Activated T-cell treated with anti-CD3 and anti-CD28 coated beads, Interleukin-2, amount 50 U/mL, for 24 hours (primary cell): ENCODE data around the gene FAM114A1.
A peak's percentile ranks its signal among the peaks of the same experiment; 100 is the strongest.
"Not testable (repeated sequence)": the region's sequence is repeated elsewhere in the genome, so short reads cannot be mapped to it uniquely, and the experiment has no call there.

Experiments
- DNase-seq: peaks from one replicate; pipeline ENCODE4 v3.0.0-alpha.2; 2020
- H3K27ac Mint-ChIP-seq: 2 replicates; pipeline ENCODE4 v1.8.0; 2020; ENCODE audit warnings: mild to moderate bottlenecking, mixed read lengths
- H3K27me3 Mint-ChIP-seq: 2 replicates; pipeline ENCODE4 v1.8.0; 2020; ENCODE audit warnings: mixed read lengths
- H3K36me3 Mint-ChIP-seq: 2 replicates; pipeline ENCODE4 v1.8.0; 2020; ENCODE audit warnings: low read depth, mixed read lengths
- H3K4me1 Mint-ChIP-seq: 2 replicates; pipeline ENCODE4 v1.8.0; 2020; ENCODE audit warnings: low read depth, mixed read lengths
- H3K4me3 Mint-ChIP-seq: 2 replicates; pipeline ENCODE4 v1.8.0; 2020; ENCODE audit warnings: mild to moderate bottlenecking, moderate library complexity, mixed read lengths
- H3K9me3 Mint-ChIP-seq: 2 replicates; pipeline ENCODE4 v1.8.0; 2020; ENCODE audit warnings: mixed read lengths

The FAM114A1 gene

DNA sequence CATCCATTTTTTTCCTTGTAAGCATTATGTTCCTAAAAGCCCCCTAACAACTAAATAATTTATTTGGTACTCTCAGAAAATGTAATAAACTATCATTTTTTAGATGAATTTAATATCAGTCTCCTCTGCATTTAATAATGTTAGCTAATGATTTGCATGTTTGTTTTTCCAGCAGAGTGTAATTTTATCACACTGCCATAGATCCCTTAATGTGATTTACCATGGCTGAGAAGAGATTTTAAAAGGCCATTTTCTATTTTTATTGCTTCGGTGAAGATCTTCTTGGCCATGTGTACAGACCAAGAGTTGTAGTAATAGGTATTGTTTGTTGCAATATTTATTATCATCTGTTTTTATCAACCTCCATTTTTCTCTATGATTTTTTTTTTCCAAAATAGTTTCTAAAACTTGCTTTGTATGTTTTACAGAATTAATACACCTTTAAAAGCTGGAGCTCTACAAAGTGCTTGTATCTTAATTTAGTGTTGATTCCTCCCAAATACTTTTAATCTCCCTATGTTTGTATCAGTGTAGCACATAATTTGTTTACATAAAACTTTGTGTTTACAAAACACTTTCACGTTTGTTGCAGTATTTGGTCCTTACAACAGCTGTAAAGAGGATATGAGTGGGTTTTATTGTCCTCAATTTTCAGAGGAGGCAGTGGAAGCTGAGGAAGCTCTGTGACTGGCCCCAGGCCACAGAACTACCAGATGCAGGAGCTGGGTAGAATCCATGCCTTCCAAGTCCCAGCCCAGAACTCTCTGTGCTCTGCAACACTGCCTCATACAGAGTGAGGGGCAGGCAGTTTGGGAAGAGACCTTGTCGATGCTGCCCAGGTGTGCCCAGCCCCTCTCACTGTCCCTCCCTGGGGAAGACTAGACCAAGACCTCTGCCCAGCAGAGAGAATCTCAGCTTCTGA is 58.1 kb downstream of the FAM114A1 start:
- DNase-seq, result no peak
- no peaks in the 10 kb centered on the region for H3K27me3 Mint-ChIP-seq
- H3K4me3 Mint-ChIP-seq, result no peak overlapping the region
- H3K4me1 Mint-ChIP-seq, result peaks cover 9% of the 10 kb centered on the region
- no peak overlapping the region for H3K27ac Mint-ChIP-seq
- H3K9me3 Mint-ChIP-seq, result no peaks in the 10 kb centered on the region
- no peaks in the 10 kb centered on the region for H3K36me3 Mint-ChIP-seq

DNA sequence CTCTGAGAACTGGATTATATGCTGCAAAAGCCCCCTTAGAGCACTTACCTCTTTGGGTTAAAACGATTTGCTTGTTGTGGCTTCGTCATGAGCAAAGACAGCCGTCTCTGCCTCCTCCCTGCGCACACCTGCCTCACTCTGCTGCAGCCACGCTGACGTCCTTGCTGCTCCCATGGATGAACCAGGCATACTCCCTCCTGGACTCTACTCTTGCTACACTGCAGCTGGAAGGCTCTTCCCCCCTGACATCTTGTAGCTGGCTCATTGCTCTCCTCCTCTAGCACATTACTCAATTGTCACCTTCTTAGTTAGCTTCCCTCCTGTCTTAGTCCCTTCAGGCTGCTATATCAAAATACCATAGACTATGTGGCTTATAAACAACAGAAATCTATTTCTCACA is 59.3 kb downstream of the FAM114A1 start:
- Mint-ChIP-seq H3K36me3 (no peaks in the 10 kb centered on the region), H3K4me1 (peaks cover 9% of the 10 kb centered on the region), H3K4me3 (no peak overlapping the region), H3K27ac (no peak overlapping the region), H3K27me3 (no peaks in the 10 kb centered on the region), H3K9me3 (no peaks in the 10 kb centered on the region)
- no peak for DNase-seq

DNA sequence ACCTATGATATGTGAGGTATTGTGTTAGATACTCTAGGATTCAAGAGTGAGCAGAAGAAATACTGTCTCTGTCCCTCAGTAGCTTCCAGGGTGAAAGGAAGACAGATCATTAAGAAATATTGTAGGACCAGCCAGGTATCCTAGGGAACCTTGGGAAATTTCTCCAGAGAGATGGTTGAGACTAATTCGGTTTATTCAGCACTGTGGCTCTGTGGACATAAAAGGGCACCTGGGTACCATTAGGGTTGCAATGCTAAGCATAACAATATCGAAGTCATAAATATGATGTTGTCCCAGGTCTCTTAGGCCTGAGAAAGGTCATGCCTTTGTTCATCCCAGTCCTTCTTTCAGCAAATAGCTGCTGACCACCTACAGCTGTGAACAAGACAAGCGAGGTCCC is 61.0 kb downstream of the FAM114A1 start:
- peaks cover 9% of the 10 kb centered on the region for H3K4me1 Mint-ChIP-seq
- H3K27ac Mint-ChIP-seq, result no peak overlapping the region
- no peaks in the 10 kb centered on the region for H3K27me3 Mint-ChIP-seq
- no peaks in the 10 kb centered on the region for H3K36me3 Mint-ChIP-seq
- H3K9me3 Mint-ChIP-seq, result no peaks in the 10 kb centered on the region
- H3K4me3 Mint-ChIP-seq, result no peak overlapping the region
- no peak for DNase-seq

DNA sequence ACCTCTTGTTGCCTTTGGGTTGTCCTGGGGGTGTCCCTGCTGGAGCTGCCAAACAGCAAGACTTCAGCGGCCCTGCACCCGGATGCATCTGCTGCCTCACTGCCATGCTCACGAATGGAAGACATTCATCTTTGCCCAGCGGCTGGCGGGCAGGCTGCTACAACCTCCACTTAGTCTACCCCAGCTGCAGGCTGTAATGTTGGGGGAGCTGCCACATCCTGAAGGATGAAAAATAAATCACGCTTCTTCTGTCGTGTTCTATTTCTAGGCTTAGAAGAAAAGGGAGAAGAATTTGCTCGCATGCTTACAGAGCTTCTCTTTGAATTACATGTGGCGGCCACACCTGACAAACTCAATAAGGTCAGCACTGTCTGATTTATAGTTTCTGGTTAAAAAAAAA is 61.4 kb downstream of the FAM114A1 start:
- no peak overlapping the region for H3K4me3 Mint-ChIP-seq
- no peaks in the 10 kb centered on the region for H3K27me3 Mint-ChIP-seq
- peaks cover 9% of the 10 kb centered on the region for H3K4me1 Mint-ChIP-seq
- no peak overlapping the region for H3K27ac Mint-ChIP-seq
- DNase-seq, result no peak
- H3K9me3 Mint-ChIP-seq, result no peaks in the 10 kb centered on the region
- H3K36me3 Mint-ChIP-seq, result no peaks in the 10 kb centered on the region

GRCh38 chr4:38930204-38930603 is 62.6 kb downstream of the FAM114A1 start:
- Mint-ChIP-seq H3K4me1 (peaks cover 9% of the 10 kb centered on the region), H3K4me3 (no peak overlapping the region), H3K36me3 (no peaks in the 10 kb centered on the region), H3K27me3 (no peaks in the 10 kb centered on the region), H3K9me3 (no peaks in the 10 kb centered on the region), H3K27ac (no peak overlapping the region)
- DNase-seq, result no peak

DNA sequence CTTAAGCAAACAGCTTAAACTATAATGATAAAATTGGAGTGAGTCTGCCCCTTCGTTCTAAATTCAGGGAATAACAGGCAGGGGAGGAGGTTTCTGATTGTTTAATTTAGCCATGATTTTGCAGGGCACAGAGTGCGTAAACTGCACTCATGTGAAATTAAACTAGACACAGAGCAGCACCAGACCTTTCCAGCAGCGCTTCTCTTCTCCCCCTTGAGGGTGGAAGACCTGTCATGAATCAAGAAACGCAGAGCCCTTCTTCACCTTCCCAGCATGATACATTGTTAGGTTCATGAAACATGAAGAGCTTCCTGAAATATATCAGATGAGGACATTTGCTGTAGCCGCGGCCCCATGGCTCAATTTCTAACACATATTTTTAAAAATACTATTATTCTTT is 63.1 kb downstream of the FAM114A1 start:
- H3K4me1 Mint-ChIP-seq, result peaks cover 9% of the 10 kb centered on the region
- no peaks in the 10 kb centered on the region for H3K9me3 Mint-ChIP-seq
- no peaks in the 10 kb centered on the region for H3K36me3 Mint-ChIP-seq
- DNase-seq, result no peak
- no peak overlapping the region for H3K27ac Mint-ChIP-seq
- no peak overlapping the region for H3K4me3 Mint-ChIP-seq
- H3K27me3 Mint-ChIP-seq, result no peaks in the 10 kb centered on the region

GRCh38 chr4:38931125-38931524 is 63.5 kb downstream of the FAM114A1 start:
- Mint-ChIP-seq H3K9me3 (no peaks in the 10 kb centered on the region), H3K4me3 (no peak overlapping the region), H3K27ac (no peak overlapping the region), H3K27me3 (no peaks in the 10 kb centered on the region), H3K36me3 (no peaks in the 10 kb centered on the region), H3K4me1 (peaks cover 9% of the 10 kb centered on the region)
- no peak for DNase-seq

DNA sequence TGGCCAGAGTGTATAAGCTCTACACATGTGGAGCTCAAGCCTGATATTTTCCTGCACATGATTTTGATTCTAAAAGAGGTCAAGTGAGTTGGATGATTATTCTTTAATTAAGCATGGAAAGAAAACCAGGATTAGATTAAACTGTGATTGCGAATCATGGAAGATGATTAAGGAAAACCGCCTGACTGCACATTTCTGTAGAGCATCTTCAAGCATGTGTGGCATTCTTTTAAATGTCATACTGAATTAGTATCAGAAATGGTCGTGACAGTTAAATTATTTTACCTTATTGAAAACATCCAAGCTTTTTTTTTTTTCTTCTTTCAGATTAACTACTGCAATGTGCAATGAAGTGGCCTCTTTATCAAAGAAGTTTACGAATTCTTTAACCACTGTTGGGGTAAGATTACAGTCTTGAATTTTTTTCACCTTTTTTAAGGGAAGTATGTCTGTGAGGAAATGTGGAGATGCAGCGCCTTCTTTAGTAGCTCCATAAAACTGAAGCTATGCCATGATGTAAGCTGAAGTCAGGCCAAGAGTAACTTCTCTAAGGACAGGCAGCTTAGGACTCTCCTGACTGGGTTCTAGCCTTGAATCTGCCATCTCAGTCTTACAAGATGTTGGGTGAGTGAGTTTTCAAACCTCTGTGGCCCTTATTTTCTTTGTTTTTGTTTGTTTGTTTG is 67.9 kb downstream of the FAM114A1 start:
- H3K4me3 Mint-ChIP-seq, result no peak overlapping the region
- no peaks in the 10 kb centered on the region for H3K36me3 Mint-ChIP-seq
- no peak for DNase-seq
- H3K9me3 Mint-ChIP-seq, result no peaks in the 10 kb centered on the region
- H3K27me3 Mint-ChIP-seq, result no peaks in the 10 kb centered on the region
- H3K27ac Mint-ChIP-seq, result no peak overlapping the region
- peaks cover 23% of the 10 kb centered on the region for H3K4me1 Mint-ChIP-seq

DNA sequence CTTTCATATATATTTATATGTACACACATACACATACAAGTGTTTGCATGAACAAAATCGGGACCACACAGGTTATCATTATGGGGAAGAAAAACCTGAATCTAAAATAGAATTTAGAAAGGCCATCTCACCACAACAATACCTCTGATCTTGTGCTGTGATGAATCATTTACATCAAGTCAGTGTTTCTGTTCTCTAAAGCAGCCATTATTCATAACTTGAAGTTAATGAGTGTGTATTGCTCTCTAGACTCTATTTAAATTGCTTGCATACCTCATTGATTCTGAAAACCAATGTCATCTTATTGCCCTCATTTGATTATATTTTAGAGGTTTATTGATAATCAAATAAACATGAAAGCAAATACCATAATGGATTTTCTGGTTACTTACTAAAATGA is 71.6 kb downstream of the FAM114A1 start:
- DNase-seq, result no peak
- no peak overlapping the region for H3K4me3 Mint-ChIP-seq
- peaks cover 44% of the 10 kb centered on the region for H3K4me1 Mint-ChIP-seq
- H3K27me3 Mint-ChIP-seq, result no peaks in the 10 kb centered on the region
- no peaks in the 10 kb centered on the region for H3K9me3 Mint-ChIP-seq
- peak overlapping the region; percentile 59 for H3K27ac Mint-ChIP-seq
- H3K36me3 Mint-ChIP-seq, result no peaks in the 10 kb centered on the region

DNA sequence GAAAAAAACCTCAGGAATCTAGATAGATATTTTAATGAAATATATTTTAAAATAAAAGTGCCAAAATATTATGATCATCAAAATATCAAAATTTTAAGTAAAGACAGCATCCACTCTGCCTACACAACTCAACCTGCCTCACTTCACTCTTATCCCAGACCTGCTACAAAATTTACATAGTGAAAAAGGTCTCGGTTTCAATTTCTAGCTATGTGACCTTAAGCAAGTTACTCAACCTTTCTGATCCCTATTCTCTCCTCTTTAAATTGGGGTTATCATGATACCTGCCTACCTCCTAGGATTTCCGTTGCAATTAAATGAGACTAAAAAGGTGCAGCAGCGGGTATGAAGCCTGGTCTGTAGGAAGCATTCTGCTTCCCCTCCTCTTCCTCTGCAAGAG is 72.9 kb downstream of the FAM114A1 start:
- H3K27ac Mint-ChIP-seq, result no peak overlapping the region

DNA sequence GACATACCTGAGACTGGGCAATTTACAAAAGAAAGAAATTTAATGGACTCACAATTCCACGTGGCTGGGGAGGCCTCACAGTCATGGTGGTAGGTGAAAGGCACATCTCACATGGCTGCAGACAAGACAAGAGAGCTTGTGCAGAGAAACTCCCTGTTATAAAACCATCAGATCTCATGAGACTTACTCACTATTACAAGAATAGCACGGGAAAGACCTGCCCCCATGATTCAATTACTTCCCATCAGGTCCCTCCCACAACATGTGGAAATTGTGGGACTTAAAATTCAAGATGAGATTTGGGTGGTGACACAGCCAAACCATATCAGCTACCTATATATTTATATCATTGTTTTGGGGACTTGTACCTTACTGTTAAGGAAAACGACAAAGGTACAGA is 74.3 kb downstream of the FAM114A1 start:
- DNase-seq, H3K27me3 Mint-ChIP-seq, H3K9me3 Mint-ChIP-seq, H3K36me3 Mint-ChIP-seq: not testable (repeated sequence)
- Mint-ChIP-seq H3K4me1 (peaks cover 44% of the 10 kb centered on the region), H3K27ac (peak overlapping the region; percentile 31), H3K4me3 (peak overlapping the region; percentile 1)

More for the DNA sequence above, 72.9 kb downstream of the FAM114A1 start:
- no peaks in the 10 kb centered on the region for H3K9me3 Mint-ChIP-seq
- H3K27me3 Mint-ChIP-seq, result no peaks in the 10 kb centered on the region
- H3K4me1 Mint-ChIP-seq, result peaks cover 44% of the 10 kb centered on the region
- H3K36me3 Mint-ChIP-seq, result no peaks in the 10 kb centered on the region
- no peak overlapping the region for H3K4me3 Mint-ChIP-seq
- DNase-seq, result no peak

- Mint-ChIP-seq H3K27me3 (no peaks in the 10 kb centered on the region), H3K36me3 (no peaks in the 10 kb centered on the region), H3K4me3 (no peak overlapping the region), H3K4me1 (peaks cover 42% of the 10 kb centered on the region), H3K27ac (no peak overlapping the region), H3K9me3 (no peaks in the 10 kb centered on the region)
- no peak for DNase-seq
These were observed 75.7 kb downstream of the FAM114A1 start for GRCh38 chr4:38943343-38943742.

GRCh38 chr4:38944440-38944839 is 76.8 kb downstream of the FAM114A1 start:
- no peak for DNase-seq
- no peak overlapping the region for H3K27ac Mint-ChIP-seq
- H3K4me1 Mint-ChIP-seq, result peaks cover 43% of the 10 kb centered on the region
- H3K27me3 Mint-ChIP-seq, result no peaks in the 10 kb centered on the region
- H3K4me3 Mint-ChIP-seq, result no peak overlapping the region
- H3K9me3 Mint-ChIP-seq, result no peaks in the 10 kb centered on the region
- no peaks in the 10 kb centered on the region for H3K36me3 Mint-ChIP-seq

DNA sequence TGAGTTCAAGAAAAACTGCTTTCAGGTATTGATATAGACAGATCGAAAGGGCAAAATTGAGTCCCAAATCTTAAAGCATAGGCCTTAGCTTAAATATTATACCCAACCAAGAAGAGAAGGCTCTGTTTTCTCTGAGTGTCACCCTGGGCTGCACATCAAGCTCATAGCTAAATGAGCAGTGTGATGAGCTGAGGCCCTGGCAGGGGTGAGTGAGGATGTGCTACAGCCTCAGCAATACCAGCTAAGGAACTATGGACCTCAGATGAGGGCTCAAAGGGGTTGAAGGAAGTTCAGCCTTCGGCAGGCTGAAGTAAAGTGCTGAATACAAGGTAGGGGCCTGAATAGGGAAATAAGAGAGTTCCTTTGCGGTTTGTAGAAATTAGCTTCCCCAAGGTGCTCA is 79.3 kb downstream of the FAM114A1 start:
- no peaks in the 10 kb centered on the region for H3K36me3 Mint-ChIP-seq
- DNase-seq, result no peak
- peaks cover 35% of the 10 kb centered on the region for H3K4me1 Mint-ChIP-seq
- H3K27me3 Mint-ChIP-seq, result no peaks in the 10 kb centered on the region
- no peak overlapping the region for H3K4me3 Mint-ChIP-seq
- H3K27ac Mint-ChIP-seq, result no peak overlapping the region
- H3K9me3 Mint-ChIP-seq, result no peaks in the 10 kb centered on the region

GRCh38 chr4:38948551-38948950 is 80.9 kb downstream of the FAM114A1 start:
- H3K4me3 Mint-ChIP-seq, result no peak overlapping the region
- no peak for DNase-seq
- H3K36me3 Mint-ChIP-seq, result no peaks in the 10 kb centered on the region
- H3K27me3 Mint-ChIP-seq, result no peaks in the 10 kb centered on the region
- H3K4me1 Mint-ChIP-seq, result peaks cover 28% of the 10 kb centered on the region
- no peak overlapping the region for H3K27ac Mint-ChIP-seq
- H3K9me3 Mint-ChIP-seq, result no peaks in the 10 kb centered on the region
